ENCODE measurements around the gene GPC5. TPM values are rescaled to one million over a fixed set of nuclear protein-coding genes. Genes with fewer than 3 reads are reported as not detected.

Gene GPC5
- total RNA-seq, 1 experiment from 2014 or later, result 0.15 TPM

DNA sequence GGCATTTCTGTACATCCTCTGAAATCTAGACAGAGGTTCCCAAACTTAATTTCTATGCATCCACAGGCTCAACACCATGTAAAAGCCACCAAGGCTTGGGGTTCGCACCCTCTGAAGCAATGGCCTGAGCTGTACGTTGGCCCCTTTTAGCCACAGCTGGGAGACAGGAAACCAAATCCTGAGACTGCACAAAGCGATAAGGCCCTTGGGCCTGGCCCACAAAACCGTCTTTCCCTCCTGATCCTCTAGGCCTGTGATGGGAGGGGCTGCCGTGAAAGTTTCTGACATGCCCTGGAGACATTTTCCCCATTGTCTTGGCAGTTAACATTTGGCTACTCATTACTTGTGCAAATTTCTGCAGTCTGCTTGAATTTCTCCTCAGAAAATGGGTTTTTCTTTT is 766.4 kb downstream of the GPC5 start:
- Mint-ChIP-seq H3K27ac (no peak overlapping the region; a peak in 1 of 7 replicates), H3K9me3 (no peaks in the 10 kb centered on the region), H3K4me3 (no peak overlapping the region), H3K27me3 (ENCODE audit: low read depth) (no peaks in the 10 kb centered on the region), H3K4me1 (no peaks in the 10 kb centered on the region), H3K36me3 (ENCODE audit: insufficient read depth in 1 of 3, low read depth in 3 of 3) (no peaks in the 10 kb centered on the region)
- DNase-seq, result peak; percentile 42
- Histone ChIP-seq H3T11ph (ENCODE audit: low read length) (no peak overlapping the region), H3K4me2 (ENCODE audit: insufficient read depth, insufficient read length, low read length) (no peak overlapping the region), H2AFZ (ENCODE audit: low read length) (no peak overlapping the region), H3K18ac (ENCODE audit: insufficient read length, low read depth, low read length) (no peak overlapping the region), H3K4ac (ENCODE audit: low read depth, low read length) (no peak overlapping the region), H2AK5ac (ENCODE audit: insufficient read length, low read length) (no peak overlapping the region), H4K8ac (replicated peaks; ENCODE audit: insufficient read length, low read depth, low read length) (no peak overlapping the region), H2BK5ac (ENCODE audit: insufficient read length, low read length) (no peak overlapping the region), H2BK12ac (ENCODE audit: insufficient read length, low read depth, low read length) (no peak overlapping the region), H3K79me2 (ENCODE audit: insufficient read depth, low read length) (no peaks in the 10 kb centered on the region), H3K9ac (ENCODE audit: extremely low read depth, insufficient read length, low read length) (no peak overlapping the region), H3K23ac (ENCODE audit: insufficient read length, low read depth, low read length) (no peak overlapping the region), H3K56ac (ENCODE audit: insufficient read length, low read depth, low read length) (no peak overlapping the region), H3K23me2 (ENCODE audit: insufficient read length, low read depth, low read length, poor library complexity, severe bottlenecking) (no peaks in the 10 kb centered on the region), H3K4me1 (ENCODE audit: insufficient read depth, low read length) (no peaks in the 10 kb centered on the region), H2BK20ac (ENCODE audit: low read depth, low read length, poor library complexity, severe bottlenecking) (no peak overlapping the region), H3K27me3 (ENCODE audit: insufficient read depth, low read length) (no peaks in the 10 kb centered on the region), H3K14ac (ENCODE audit: insufficient read depth, low read length) (no peak overlapping the region), H3K27ac (ENCODE audit: insufficient read length, low read depth, low read length) (no peak overlapping the region), H3K9me3 (ENCODE audit: control insufficient read depth, low read depth, low read length) (no peaks in the 10 kb centered on the region), H4K5ac (ENCODE audit: insufficient read length, low read depth, low read length) (no peak overlapping the region), H4K20me1 (ENCODE audit: control insufficient read depth, insufficient read depth, insufficient read length) (no peaks in the 10 kb centered on the region), H3K79me1 (ENCODE audit: insufficient read depth, low read depth, low read length, poor library complexity, severe bottlenecking) (no peaks in the 10 kb centered on the region), H2BK15ac (ENCODE audit: low read depth, low read length) (no peak overlapping the region), H2BK120ac (ENCODE audit: low read depth, low read length, poor library complexity, severe bottlenecking) (no peak overlapping the region), H4K91ac (ENCODE audit: insufficient read length, low read depth, low read length) (no peak overlapping the region)
- no peak for TF ChIP-seq CTCF (conservative IDR thresholded peaks at IDR 0.05)
- no CpG with 5 or more reads among the region's 5 CpGs for WGBS (ENCODE audit: extremely low coverage, insufficient read length, low lambda C conversion rate)

Data from H9 (cell line).